ENCODE data around the gene CADPS2.

The CADPS2 gene

DNA sequence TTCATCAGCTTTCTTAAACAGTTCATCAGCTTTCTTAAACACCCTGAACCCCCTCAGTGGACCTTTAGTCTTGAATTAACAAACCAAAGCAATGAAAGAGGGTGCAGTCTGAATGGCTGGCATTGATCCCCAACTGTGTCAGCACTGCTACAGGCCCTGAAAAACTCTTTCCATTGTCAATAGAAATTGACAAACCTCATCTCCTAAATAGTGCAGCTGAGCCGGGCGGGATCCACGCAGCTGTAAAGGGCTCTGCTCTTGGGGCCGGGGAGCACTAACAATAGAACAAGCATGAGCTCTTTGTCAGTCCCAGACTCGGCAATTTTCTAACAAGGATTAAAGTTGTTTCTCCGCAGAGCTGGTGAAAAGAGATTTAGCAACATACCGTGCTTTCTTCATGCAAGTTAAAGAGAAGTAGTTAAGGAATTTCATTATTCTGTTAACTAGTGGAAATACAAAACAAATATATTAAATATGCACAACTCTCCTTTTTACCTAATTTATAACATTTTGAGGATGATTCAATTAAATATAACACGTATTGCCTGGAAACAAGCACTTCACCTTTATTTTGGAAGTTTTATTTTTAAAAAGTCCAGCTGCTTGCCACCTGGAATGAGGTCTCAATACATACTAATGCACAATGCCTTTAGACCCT, 557.0 kb downstream of the CADPS2 start:
- TF ChIP-seq FOXP2 (optimal IDR thresholded peaks at IDR 0.05; ENCODE audit: borderline replicate concordance, extremely low read depth, extremely low read length, insufficient read depth) (no peak), POLR2AphosphoS5 (IDR thresholded peaks at IDR 0.05; ENCODE audit: low read depth, low read length) (no peak), SIN3A (IDR thresholded peaks at IDR 0.05; ENCODE audit: borderline replicate concordance, insufficient read depth, low read length) (no peak), TAF1 (IDR thresholded peaks at IDR 0.05; ENCODE audit: borderline replicate concordance, insufficient read depth, low read length) (no peak)
- TF ChIP-seq, protein P1, sequence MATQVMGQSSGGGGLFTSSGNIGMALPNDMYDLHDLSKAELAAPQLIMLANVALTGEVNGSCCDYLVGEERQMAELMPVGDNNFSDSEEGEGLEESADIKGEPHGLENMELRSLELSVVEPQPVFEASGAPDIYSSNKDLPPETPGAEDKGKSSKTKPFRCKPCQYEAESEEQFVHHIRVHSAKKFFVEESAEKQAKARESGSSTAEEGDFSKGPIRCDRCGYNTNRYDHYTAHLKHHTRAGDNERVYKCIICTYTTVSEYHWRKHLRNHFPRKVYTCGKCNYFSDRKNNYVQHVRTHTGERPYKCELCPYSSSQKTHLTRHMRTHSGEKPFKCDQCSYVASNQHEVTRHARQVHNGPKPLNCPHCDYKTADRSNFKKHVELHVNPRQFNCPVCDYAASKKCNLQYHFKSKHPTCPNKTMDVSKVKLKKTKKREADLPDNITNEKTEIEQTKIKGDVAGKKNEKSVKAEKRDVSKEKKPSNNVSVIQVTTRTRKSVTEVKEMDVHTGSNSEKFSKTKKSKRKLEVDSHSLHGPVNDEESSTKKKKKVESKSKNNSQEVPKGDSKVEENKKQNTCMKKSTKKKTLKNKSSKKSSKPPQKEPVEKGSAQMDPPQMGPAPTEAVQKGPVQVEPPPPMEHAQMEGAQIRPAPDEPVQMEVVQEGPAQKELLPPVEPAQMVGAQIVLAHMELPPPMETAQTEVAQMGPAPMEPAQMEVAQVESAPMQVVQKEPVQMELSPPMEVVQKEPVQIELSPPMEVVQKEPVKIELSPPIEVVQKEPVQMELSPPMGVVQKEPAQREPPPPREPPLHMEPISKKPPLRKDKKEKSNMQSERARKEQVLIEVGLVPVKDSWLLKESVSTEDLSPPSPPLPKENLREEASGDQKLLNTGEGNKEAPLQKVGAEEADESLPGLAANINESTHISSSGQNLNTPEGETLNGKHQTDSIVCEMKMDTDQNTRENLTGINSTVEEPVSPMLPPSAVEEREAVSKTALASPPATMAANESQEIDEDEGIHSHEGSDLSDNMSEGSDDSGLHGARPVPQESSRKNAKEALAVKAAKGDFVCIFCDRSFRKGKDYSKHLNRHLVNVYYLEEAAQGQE (IDR thresholded peaks at IDR 0.05; ENCODE audit: insufficient read depth in 1 of 2, low read depth in 2 of 2, low read length in 2 of 2): no peak

DNA sequence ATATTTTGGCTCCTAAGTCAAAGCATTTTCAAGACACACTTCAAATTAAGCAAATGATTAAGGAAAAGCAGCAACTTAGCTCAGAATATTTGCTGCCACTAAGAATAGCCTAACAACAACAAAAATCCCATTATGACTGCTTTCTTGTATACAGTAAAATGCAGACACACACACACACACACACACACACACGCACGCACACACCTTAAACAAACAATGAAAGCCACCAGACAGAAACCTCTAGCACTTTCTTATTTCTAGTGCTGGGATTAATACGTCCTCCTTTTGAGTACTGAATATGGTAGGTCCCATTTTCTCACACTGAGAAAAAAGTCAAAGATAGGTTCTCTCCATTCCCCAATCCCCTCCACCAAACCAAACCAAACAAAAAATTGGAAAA, 558.3 kb downstream of the CADPS2 start:
- TF ChIP-seq POLR2AphosphoS5 (IDR thresholded peaks at IDR 0.05; ENCODE audit: low read depth, low read length) (no peak), TAF1 (IDR thresholded peaks at IDR 0.05; ENCODE audit: borderline replicate concordance, insufficient read depth, low read length) (no peak), SIN3A (IDR thresholded peaks at IDR 0.05; ENCODE audit: borderline replicate concordance, insufficient read depth, low read length) (no peak), FOXP2 (optimal IDR thresholded peaks at IDR 0.05; ENCODE audit: borderline replicate concordance, extremely low read depth, extremely low read length, insufficient read depth) (no peak)
- TF ChIP-seq, protein P1 (IDR thresholded peaks at IDR 0.05; ENCODE audit: insufficient read depth in 1 of 2, low read depth in 2 of 2, low read length in 2 of 2): no peak

DNA sequence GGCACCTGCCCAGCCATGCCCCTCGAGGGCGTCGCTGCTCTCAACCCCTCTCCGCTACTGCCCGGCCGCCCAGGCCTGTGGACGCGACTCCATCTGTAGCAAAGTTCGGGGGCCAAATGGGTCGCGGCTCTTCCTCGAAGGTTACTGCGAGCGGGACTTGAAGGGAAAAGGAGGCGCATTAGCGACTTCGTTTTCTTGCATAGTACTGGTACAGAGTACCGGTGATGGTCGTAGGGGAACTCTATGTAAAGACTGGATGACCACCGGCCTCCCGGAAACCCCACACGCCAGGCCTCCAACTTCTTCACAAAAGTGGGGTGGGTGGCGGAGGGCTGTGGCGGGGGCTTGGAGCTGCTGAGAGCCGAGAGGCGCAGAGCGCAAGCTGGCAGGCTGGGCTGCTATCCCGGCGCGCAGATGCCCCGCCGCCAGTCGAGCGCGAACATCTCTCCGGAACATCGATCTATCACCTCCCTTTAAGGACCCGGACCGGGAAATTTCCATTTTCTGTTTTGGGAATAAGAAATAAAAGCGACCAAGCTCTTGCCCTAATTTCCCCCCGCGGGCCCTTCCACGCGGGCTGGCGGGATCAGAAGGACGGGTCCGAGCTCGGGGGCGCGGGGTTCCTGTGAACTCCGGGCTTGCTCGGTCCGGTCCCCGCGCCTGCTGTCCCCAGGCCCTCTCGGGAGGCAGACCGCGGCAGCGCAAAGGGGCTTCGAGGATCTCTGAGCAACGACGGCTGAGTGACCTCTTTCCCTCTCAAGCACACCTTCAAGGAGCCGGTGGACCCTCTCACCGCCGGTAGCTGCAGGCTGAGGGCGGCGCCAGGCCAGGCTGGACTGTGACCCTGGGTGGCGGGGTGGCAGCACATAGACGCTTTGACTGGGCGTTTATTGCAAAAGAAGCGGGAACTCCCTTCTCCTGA, 569.5 kb downstream of the CADPS2 start:
- TF ChIP-seq TAF1 (IDR thresholded peaks at IDR 0.05; ENCODE audit: borderline replicate concordance, insufficient read depth, low read length) (no peak), SIN3A (IDR thresholded peaks at IDR 0.05; ENCODE audit: borderline replicate concordance, insufficient read depth, low read length) (no peak), FOXP2 (optimal IDR thresholded peaks at IDR 0.05; ENCODE audit: borderline replicate concordance, extremely low read depth, extremely low read length, insufficient read depth) (no peak), POLR2AphosphoS5 (IDR thresholded peaks at IDR 0.05; ENCODE audit: low read depth, low read length) (no peak)
- TF ChIP-seq, protein P1 (IDR thresholded peaks at IDR 0.05; ENCODE audit: insufficient read depth in 1 of 2, low read depth in 2 of 2, low read length in 2 of 2): no peak

DNA sequence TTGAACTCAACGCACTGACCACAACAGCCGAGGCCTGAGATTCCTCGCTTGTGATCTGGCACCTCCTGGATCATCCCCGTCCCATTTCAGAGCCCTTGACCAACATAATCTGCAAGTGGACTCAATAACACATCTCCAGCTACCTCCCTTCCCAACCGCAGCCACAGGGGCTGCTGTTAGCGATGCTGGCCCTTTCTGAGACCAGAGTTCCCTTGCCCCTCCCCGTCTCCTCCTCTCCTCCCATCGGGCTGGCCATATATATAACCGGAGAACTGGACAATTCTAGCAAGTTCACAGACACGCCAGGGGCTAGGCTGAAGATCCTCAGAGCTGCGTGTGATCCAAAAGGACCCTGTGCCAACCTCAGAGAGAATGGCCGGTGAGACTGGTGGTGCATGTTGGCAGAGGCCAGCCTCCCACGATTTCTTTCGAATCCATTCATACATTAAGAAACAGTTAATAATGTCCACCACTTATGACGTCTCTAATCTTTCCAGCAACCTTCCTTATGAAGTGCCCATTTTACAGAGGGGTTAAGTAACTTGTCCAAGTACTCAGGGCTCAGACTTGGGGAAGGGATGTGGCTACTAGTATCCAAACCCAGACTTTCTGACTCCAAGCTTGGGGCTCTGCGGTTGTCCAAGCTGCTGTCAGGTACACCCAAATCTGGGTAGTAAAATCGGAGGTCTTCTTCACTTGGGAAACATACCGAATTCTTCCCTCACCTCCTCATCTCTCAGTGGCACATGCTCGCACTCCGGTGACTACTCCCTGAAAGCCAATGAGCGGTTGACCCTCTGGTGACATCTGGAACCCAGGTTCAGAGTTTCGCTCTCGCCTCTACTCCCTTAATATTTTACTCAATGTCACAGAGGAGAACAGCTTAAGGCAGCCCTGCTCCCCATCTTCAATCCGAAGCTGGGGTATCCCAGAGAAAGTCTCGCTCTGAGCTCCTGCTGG, 570.5 kb downstream of the CADPS2 start:
- TF ChIP-seq SIN3A (IDR thresholded peaks at IDR 0.05; ENCODE audit: borderline replicate concordance, insufficient read depth, low read length) (no peak), POLR2AphosphoS5 (IDR thresholded peaks at IDR 0.05; ENCODE audit: low read depth, low read length) (no peak), TAF1 (IDR thresholded peaks at IDR 0.05; ENCODE audit: borderline replicate concordance, insufficient read depth, low read length) (no peak), FOXP2 (optimal IDR thresholded peaks at IDR 0.05; ENCODE audit: borderline replicate concordance, extremely low read depth, extremely low read length, insufficient read depth) (no peak)
- TF ChIP-seq, protein P1 (IDR thresholded peaks at IDR 0.05; ENCODE audit: insufficient read depth in 1 of 2, low read depth in 2 of 2, low read length in 2 of 2): no peak

Data from PFSK-1 (cell line).